RWPE1 (cell line): ENCODE measurements around the gene KCNA2.

ENCODE experiments used
- CTCF ChIA-PET: fragments of 350-600 bp; sonication (Branson Sonifier 250); formaldehyde crosslinking; extraction: SDS; loops from one replicate; lab custom pipeline; 2021; lab: Yijun Ruan, JAX
- POLR2A ChIA-PET: fragments of 400-600 bp; formaldehyde crosslinking; extraction: SDS; loops from one replicate; lab custom pipeline; 2020; ENCODE audit warnings: antibody characterized with exemption; ENCODE audit not compliant: low non-redundant PET; lab: Yijun Ruan, JAX
- DNase-seq: peaks from one replicate; pipeline ENCODE4 v3.0.0; 2012; ENCODE audit warnings: low spot score
- H3K27ac ChIP-seq: fragments of 450-650 bp; 2 replicates; pipeline ENCODE4 v1.5.1; 2017
- TF ChIP-seq, protein P1 (sequence below): fragments of 450-650 bp; conservative IDR thresholded peaks from 2 replicates; pipeline ENCODE4 v1.5.1; 2017; ENCODE audit warnings: low read depth, mild to moderate bottlenecking

Gene KCNA2

GRCh38 chr1:110619412-110620249 is 13.5 kb upstream of the KCNA2 start:
- POLR2A ChIA-PET = no interaction called here
- DNase-seq = peak; percentile 78
- TF ChIP-seq, protein P1, sequence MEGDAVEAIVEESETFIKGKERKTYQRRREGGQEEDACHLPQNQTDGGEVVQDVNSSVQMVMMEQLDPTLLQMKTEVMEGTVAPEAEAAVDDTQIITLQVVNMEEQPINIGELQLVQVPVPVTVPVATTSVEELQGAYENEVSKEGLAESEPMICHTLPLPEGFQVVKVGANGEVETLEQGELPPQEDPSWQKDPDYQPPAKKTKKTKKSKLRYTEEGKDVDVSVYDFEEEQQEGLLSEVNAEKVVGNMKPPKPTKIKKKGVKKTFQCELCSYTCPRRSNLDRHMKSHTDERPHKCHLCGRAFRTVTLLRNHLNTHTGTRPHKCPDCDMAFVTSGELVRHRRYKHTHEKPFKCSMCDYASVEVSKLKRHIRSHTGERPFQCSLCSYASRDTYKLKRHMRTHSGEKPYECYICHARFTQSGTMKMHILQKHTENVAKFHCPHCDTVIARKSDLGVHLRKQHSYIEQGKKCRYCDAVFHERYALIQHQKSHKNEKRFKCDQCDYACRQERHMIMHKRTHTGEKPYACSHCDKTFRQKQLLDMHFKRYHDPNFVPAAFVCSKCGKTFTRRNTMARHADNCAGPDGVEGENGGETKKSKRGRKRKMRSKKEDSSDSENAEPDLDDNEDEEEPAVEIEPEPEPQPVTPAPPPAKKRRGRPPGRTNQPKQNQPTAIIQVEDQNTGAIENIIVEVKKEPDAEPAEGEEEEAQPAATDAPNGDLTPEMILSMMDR = peak; percentile 81
- CTCF ChIA-PET = interaction anchor here (0.5 to 2.7 kb wide), 24 partner anchors 9 to 1507 kb away, joined by 3 to 24 read pairs (median 4); partner anchors contain the start of gene KCNA2
- no peak overlapping the region for H3K27ac ChIP-seq

DNA sequence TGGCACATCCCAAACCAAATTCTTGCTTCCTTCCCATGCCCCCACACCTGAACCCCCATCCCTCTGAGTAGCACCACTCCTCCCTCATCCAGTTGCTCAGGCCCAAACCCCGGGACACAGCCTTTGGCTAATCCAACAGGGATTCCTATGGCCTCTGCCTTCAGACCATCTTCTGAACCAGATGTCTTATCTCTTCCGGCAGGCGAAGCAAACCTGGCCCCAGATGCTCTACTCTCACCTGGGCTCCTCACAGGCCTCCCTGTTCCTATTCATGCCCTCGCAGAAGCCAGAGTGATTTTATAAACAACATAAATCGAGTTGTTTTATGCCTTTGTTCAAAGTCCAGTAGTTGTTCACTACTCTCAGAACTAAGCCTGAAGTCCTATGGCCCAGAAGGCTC is 12.5 kb upstream of the KCNA2 start:
- no peak overlapping the region for H3K27ac ChIP-seq
- no peak for DNase-seq
- ChIA-PET POLR2A (no interaction called here), CTCF (interaction anchor here (0.5 to 2.7 kb wide), 13 partner anchors 8 to 211 kb away, joined by 3 to 24 read pairs (median 4); partner anchors contain the start of genes KCNA2 and LAMTOR5)
- TF ChIP-seq, protein P1 = no peak

DNA sequence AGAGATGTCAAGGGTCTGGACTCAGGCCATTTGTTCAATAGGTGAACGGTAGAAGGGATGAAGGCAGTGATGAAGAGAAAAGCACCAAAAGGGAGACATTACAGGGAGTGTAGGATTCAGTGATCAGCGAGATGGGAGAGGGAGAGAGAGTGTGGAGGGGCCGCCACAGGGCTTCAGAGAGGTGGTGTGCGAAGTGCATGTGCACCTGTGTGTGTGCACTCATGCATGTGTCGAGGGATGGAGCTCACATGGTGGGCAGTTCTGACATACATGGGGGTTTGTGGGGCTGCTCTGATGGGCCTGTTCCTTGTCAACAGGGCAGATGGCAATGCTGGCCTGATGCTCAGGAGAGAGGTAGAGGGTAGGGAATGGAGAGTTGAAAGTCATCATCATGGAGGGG is 11.4 kb upstream of the KCNA2 start:
- POLR2A ChIA-PET = no interaction called here
- no peak overlapping the region for H3K27ac ChIP-seq
- DNase-seq = no peak
- TF ChIP-seq, protein P1 = no peak
- CTCF ChIA-PET = interaction anchor here (1.7 kb wide), 1 partner anchor 11 kb away, joined by 4 read pairs; the partner anchor contains the start of gene KCNA2

GRCh38 chr1:110617116-110617515 is 11.0 kb upstream of the KCNA2 start:
- DNase-seq = no peak
- no peak overlapping the region for H3K27ac ChIP-seq
- ChIA-PET POLR2A (no interaction called here), CTCF (interaction anchor here (1.7 kb wide), 1 partner anchor 10 kb away, joined by 4 read pairs; the partner anchor contains the start of gene KCNA2)
- TF ChIP-seq, protein P1 = no peak

- POLR2A ChIA-PET = no interaction called here
- CTCF ChIA-PET = interaction anchor here (0.6 to 1.7 kb wide), 5 partner anchors 10 to 420 kb away, joined by 3 to 4 read pairs (median 3); partner anchors contain the start of gene KCNA2
- no peak for DNase-seq
- TF ChIP-seq, protein P1 = no peak
- no peak overlapping the region for H3K27ac ChIP-seq
Observed at GRCh38 chr1:110616587-110616986, 10.4 kb upstream of the KCNA2 start.

GRCh38 chr1:110615548-110616130 is 9.5 kb upstream of the KCNA2 start:
- H3K27ac ChIP-seq = no peak overlapping the region
- TF ChIP-seq, protein P1 = peak; percentile 68
- CTCF ChIA-PET = interaction anchor here (0.5 to 1.7 kb wide), 3 partner anchors 9 to 538 kb away, joined by 3 to 4 read pairs (median 4); partner anchors contain the start of gene KCNA2
- peak; percentile 70 for DNase-seq
- POLR2A ChIA-PET = no interaction called here
